A549 treated with AZD9567 at 1 μM for 4 hours (cell line): Measurements from ENCODE around the gene NFATC4. TPM values are rescaled to one million over a fixed set of nuclear protein-coding genes. Genes with fewer than 3 reads are reported as not detected.

Source experiments
- total RNA-seq: library from RNA; stranded (reverse); fragments of 200-300 nt; extraction: Qiagen RNA extraction; gene quantifications from 5 replicates; pipeline ENCODE4 v1.2.3, GENCODE V29; 2022; ENCODE audit not compliant: insufficient read depth

NFATC4 gene
- total RNA-seq = 0.05 to 0.45 TPM (median 0.20 TPM) in 4 of 5 replicates, not detected in the other

DNA sequence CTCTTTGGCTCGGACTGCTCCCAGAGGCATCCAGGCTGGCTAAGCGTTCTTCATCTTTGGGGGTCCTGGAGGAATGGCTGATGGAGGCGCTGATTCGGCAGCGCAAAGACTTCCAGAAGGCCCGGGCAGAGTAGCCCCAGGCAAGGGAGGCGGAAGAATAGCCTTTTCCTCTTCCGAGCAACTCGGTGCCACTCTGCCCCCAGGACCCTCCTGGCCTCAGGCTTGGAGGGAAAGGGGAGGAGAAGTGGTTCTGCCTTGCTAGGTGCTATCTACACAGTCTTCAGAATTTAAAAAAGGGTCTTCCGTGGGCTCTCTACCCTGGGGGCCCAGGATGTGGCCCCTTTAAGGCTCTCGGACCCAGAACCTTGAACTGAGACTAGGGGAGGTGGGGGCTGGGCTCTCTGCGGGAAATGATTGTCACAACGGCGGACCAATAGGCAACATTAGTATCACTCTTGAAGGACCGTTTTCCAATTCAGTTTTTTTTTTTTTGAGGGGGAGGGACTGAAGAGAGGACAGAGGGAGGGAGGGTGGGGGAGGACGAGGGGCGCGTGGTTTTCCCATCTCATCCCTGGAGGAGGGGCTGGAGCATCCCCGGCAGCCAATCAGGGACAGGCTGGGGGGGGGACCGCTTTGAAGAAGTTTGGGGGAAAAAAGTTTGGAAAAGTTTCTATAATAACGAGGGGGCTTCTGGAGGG, at the start of gene NFATC4:
Gene NFATC4, plus strand, starts transcription at position 671 of the 698 bp plus-strand sequence. CDS start 157 bp downstream, outside the sequence.

DNA sequence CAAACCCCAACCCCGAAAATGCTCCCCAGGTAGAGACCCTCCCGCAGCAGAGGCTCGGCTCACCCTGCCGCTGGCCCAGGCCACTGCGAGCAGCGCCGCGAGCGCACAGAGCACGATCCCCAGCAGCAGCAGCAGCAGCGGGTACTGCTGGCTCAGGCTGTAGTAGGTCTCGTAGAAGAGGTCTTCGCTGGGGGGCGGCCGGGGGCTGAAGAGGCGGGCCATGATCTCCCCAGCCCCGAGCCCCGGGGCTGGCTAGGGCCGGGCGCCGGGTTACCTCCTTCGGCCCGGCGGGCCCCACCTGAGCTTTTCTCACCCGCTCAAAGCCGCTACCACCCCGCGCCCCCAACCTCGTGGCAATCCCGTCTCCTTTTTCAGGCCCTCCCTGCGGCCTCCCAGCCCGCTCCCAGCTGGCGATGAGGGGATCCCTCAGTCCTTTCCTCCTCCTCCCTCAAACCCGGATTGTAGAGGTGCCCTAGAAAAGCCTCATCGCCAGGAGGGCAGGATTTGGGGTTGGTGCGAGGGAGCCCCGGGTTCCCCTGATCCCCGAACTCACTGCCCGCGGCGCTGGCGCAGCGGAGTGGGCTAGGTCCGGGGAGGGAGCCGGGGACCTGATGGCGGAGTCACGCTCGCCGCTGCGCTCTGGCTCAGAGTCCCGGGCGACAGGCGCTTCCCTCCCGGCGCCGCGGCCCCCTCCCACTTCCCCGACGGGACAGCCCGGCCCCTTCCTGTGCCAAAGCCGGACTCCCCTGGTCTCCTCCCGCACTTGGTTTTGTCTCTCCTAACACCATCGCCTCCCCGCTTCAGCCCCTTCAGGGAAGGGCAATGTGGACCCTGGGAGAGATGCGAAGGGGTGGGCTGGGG, 33.3 kb upstream of the NFATC4 start, which contains the start of gene ADCY4:
Gene ADCY4, minus strand, starts transcription at position 641 of the 861 bp plus-strand sequence. Its CDS starts 419 bp downstream, at position 222.

DNA sequence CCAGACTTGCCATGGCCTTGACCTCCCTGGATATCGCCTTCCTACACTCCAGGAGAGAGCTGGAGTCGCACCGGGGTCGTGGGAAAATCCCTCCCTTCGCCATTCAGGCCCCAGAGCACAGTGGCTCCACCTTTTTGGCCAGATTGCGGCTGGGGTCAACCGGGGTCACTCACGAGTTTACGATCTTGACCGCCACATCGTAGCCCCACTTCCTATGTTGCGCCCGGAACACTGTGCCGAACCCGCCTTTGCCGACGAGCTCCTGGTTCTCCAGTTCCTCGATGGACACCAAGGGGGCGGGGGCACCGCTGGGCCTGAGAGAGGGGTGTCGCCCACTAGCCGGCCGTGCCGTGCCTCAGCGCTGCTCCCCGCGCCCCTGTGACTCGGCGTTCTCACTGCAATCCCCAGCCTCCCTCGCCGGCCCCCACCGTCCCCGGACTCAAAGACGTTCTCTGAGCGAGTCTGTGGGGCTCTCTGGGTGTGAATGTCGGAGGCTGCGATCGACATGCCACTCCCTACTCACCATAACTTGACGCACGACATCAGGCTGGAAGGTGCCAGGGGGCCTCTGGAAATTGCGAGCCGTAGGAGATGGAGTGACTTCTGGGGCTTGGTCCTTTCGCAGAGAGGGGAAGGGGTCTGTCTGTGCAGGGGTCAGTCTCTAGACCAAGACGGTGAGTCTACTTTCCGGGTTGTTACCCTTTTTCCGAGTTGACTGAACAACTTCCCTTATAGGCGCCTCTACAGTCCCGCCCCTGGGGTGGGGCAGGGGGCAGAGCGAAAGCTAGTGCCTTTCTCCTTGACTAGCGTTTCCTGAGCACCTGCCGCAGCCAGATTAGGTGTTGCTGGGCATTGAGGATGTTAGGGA, 28.5 kb upstream of the NFATC4 start, which contains the start of gene RIPK3:
Gene RIPK3, minus strand, starts transcription at position 708 of the 868 bp plus-strand sequence. Its CDS starts 165 bp downstream, at position 543.

DNA sequence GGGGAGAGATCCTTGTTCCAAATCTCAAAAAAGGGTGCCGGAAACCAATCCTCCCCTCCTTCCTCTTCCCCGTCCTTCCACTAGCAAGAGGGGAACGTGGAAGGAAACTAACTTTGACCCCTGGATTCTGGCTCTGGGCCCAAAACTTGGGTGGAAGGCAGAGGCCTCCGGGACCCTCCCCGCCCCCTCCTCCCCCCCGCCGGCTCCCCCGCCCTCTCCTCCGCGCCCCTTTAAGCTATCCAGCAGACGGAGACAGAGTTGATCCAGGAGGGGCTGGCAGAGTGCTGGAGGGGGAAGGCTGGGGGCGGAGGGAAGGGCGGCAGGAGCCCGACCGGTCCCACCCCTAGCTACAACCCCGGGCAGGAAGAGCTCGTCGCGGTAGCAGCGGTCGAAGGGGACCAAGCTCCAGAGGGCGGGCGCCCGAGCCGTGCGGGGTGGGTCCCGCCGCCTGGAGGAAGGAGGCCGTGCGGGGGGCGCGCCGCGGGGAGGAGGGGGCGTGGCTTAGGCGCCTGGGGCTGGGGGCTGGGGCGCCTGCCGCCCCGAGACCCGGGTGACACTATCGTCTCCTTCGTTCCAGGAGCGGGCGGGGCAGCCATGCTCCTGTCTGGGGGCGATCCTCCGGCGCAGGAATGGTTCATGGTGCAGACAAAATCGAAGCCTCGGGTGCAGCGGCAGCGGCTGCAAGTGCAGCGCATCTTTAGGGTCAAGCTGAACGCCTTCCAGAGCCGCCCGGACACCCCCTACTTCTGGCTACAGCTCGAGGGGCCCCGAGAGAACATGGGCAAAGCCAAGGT, 30.9 kb downstream of the NFATC4 start, which contains the start of gene NYNRIN:
Gene NYNRIN, plus strand, starts transcription at position 351 of the 794 bp plus-strand sequence. Its CDS starts 244 bp downstream, at position 595.

Other genes starting within 250 kb of the NFATC4 start
- 0.09 to 0.11 TPM in 2 of 5 replicates, not detected in the others for gene FITM1, start 237.5 kb upstream of the NFATC4 start, total RNA-seq
- 157 to 178 TPM (median 167 TPM) in 5 replicates for gene PSME1, start 232.0 kb upstream of the NFATC4 start, total RNA-seq
- gene EMC9, start 226.6 kb upstream of the NFATC4 start, total RNA-seq = 47.3 to 67.1 TPM (median 62.0 TPM) in 5 replicates
- 132 to 193 TPM (median 160 TPM) in 5 replicates for gene PSME2, start 221.6 kb upstream of the NFATC4 start, total RNA-seq
- gene RNF31, start 220.7 kb upstream of the NFATC4 start, total RNA-seq = 27.3 to 37.8 TPM (median 34.3 TPM) in 5 replicates
- 9.1 to 15.9 TPM (median 13.6 TPM) in 5 replicates for gene IRF9, start 206.9 kb upstream of the NFATC4 start, total RNA-seq
- 3.3 to 6.0 TPM (median 4.0 TPM) in 5 replicates for gene REC8, start 196.1 kb upstream of the NFATC4 start, total RNA-seq
- gene IPO4, start 179.4 kb upstream of the NFATC4 start, total RNA-seq = 73.9 to 90.6 TPM (median 84.9 TPM) in 5 replicates
- 56.1 to 71.9 TPM (median 59.3 TPM) in 5 replicates for gene TM9SF1, start 172.7 kb upstream of the NFATC4 start, total RNA-seq
- gene TSSK4, start 162.5 kb upstream of the NFATC4 start, total RNA-seq = not detected in 5 replicates
- 77.6 to 89.1 TPM (median 81.5 TPM) in 5 replicates for gene CHMP4A, start 154.7 kb upstream of the NFATC4 start, total RNA-seq
- 20.7 to 31.9 TPM (median 29.7 TPM) in 5 replicates for gene MDP1, start 152.1 kb upstream of the NFATC4 start, total RNA-seq
- gene NEDD8, start 135.8 kb upstream of the NFATC4 start, total RNA-seq = 348 to 468 TPM (median 465 TPM) in 5 replicates
- gene GMPR2, start 135.3 kb upstream of the NFATC4 start, total RNA-seq = 53.0 to 75.8 TPM (median 56.4 TPM) in 5 replicates
- gene TINF2, start 125.6 kb upstream of the NFATC4 start, total RNA-seq = 32.1 to 39.8 TPM (median 39.2 TPM) in 5 replicates
- 0.66 to 1.5 TPM (median 1.0 TPM) in 4 of 5 replicates, not detected in the other for gene TGM1, start 105.0 kb upstream of the NFATC4 start, total RNA-seq
- 15.3 to 23.4 TPM (median 16.9 TPM) in 5 replicates for gene RABGGTA, start 96.6 kb upstream of the NFATC4 start, total RNA-seq
- gene DHRS1, start 68.4 kb upstream of the NFATC4 start, total RNA-seq = 9.7 to 13.7 TPM (median 12.1 TPM) in 5 replicates
- 14.4 to 18.4 TPM (median 16.9 TPM) in 5 replicates for gene NOP9, start 68.3 kb upstream of the NFATC4 start, total RNA-seq
- 0.09 to 0.51 TPM (median 0.32 TPM) in 4 of 5 replicates, not detected in the other for gene CIDEB, start 60.2 kb upstream of the NFATC4 start, total RNA-seq
- 5.2 to 8.2 TPM (median 6.0 TPM) in 4 of 5 replicates, not detected in the other for gene LTB4R2, start 58.0 kb upstream of the NFATC4 start, total RNA-seq
- 5.7 to 9.1 TPM (median 7.6 TPM) in 5 replicates for gene LTB4R, start 56.7 kb upstream of the NFATC4 start, total RNA-seq
- not detected in 5 replicates for gene ADCY4, start 33.1 kb upstream of the NFATC4 start, total RNA-seq
- gene RIPK3, start 28.2 kb upstream of the NFATC4 start, total RNA-seq = not detected in 5 replicates
- 0.15 to 0.26 TPM (median 0.16 TPM) in 4 of 5 replicates, not detected in the other for gene NYNRIN, start 30.8 kb downstream of the NFATC4 start, total RNA-seq
- 1.0 to 3.9 TPM (median 1.3 TPM) in 5 replicates for gene CBLN3, start 61.5 kb downstream of the NFATC4 start, total RNA-seq
- gene KHNYN, start 61.8 kb downstream of the NFATC4 start, total RNA-seq = 22.1 to 29.0 TPM (median 27.5 TPM) in 5 replicates
- 42.3 to 51.1 TPM (median 50.2 TPM) in 5 replicates for gene SDR39U1, start 74.6 kb downstream of the NFATC4 start, total RNA-seq
- not detected in 5 replicates for gene CMA1, start 140.1 kb downstream of the NFATC4 start, total RNA-seq
- not detected in 5 replicates for gene CTSG, start 208.1 kb downstream of the NFATC4 start, total RNA-seq
- not detected in 5 replicates for gene GZMH, start 241.5 kb downstream of the NFATC4 start, total RNA-seq